Left cardiac atrium (tissue), 4 donors: ENCODE measurements around the gene SPC25. TPM values are rescaled to one million over a fixed set of nuclear protein-coding genes. Genes with fewer than 3 reads are reported as not detected.
"Not testable (repeated sequence)": the region's sequence is repeated elsewhere in the genome, so short reads cannot be mapped to it uniquely, and the experiment has no call there.

ENCODE experiments used
- ATAC-seq, 2 donors: fragments of 200-7000 bp; cut with Tn5 transposase; one replicate each; pipeline ENCODE4 v1.9.1; 2020; ENCODE audit warnings: mild to moderate bottlenecking in 2 of 2, moderate library complexity in 2 of 2
- DNase-seq: peaks from one replicate; pipeline ENCODE4 v3.0.0-alpha.2; 2020
- intact Hi-C, 2 donors: fragments of 100-400 bp; cut with DNase I; formaldehyde crosslinking; loops; one replicate each; pipeline versions ENCODE4 v1.14.1 to v1.15.1; 2022 to 2023
- total RNA-seq, 2 donors: library from RNA; stranded (reverse); fragmentation: NEBNext Ultra II Directional; extraction: Animal tissue kit (Norgen Biotek cat#: 25700); gene quantifications; one replicate each; pipeline ENCODE4 v1.2.1, GENCODE V29; 2021
- donor health status: DM: no; HTN: yes; CAD: no.
- donor health status: DM: no; HTN: yes; CAD: no; lungs with severe emphysema.
- donor health status: DM: yes; HTN: yes; CAD: no.
- donor health status: Dilated cardiomyopathy.

Gene SPC25
- total RNA-seq, 2 donors from 2014 or later = 0.37 to 0.85 TPM

DNA sequence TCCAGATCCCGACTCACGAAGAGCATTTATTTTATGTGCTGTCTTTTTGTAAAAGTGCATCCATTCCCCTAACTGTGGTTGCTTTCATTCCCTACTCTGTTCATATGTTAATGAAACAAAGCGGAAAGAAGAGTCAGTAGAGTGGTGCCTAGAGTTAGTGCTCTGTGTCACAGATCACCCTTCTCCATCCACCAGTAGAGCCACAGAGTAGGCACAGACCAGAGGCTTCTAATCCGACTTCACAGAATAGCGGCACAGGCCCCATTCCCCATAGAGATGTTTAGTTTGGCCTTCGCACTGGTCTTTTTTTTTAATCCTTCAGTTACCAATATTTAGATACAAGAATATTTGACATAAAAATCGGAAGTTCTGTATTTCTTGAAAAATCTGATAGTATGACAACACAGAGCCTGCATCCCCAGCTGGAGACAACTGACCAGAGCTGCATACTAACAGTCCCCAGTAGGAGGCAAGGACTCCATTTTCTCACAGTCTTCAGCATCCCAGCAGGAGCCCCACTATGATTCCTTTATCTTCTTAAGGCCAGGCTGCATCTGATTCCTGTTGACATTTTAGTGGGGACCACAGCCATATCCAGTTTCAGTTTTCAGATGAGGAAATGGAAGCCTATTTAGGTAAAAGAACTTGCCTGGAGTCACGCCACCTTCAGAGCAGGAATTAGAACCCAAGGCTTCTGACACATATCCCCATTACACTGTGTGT is 17.9 kb upstream of the SPC25 start:
- intact Hi-C loops = no loop called here
- no peak for DNase-seq
- no peak for ATAC-seq

DNA sequence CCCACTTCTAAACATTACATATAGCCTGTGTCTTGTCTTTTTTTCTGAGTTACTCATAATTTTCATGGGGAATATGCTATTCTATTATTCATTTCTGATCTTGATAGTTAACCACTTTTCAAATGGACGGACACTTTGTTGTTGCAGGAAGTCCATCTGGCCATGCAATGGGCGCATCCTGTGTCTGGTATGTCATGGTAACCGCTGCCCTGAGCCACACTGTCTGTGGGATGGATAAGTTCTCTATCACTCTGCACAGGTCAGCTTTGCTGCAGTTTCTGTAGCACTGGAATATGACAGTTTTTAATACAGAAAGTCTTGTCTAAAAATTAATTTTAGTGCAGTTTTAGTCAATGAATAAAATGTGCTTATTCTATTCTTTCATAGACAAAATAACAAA is 14.1 kb upstream of the SPC25 start:
- intact Hi-C loops = no loop called here
- DNase-seq (no peak), ATAC-seq (no peak)

- ATAC-seq (no peak), DNase-seq (no peak)
- intact Hi-C loops = no loop called here
These were observed 13.7 kb upstream of the SPC25 start for GRCh38 chr2:168903888-168904287.

DNA sequence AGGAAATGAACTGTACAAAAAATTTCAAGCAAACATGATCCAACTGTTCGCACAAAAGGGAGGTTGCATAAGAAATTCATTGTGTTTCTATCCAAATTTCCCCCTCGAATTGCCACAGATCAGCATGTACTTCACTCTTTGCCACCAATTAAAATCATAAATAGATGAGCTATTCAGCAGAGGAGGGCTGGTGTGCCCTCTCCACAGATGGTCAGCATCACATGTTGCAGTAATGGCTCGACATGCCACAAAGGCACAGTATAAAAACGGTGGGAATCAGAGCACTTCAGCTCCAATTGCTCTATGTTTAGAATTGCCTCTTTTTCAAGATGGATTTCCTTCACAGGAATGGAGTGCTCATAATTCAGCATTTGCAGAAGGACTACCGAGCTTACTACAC is 10.8 kb upstream of the SPC25 start, which contains the start of gene G6PC2:
G6PC2 (plus strand) TSS at position 289 of the 400 bp plus-strand sequence; CDS start at position 330, 41 bp downstream.
- ATAC-seq (no peak), DNase-seq (no peak)
- intact Hi-C loops = no loop called here

- ATAC-seq (no peak), DNase-seq (no peak)
- intact Hi-C loops = no loop called here
These were observed 7.2 kb upstream of the SPC25 start for GRCh38 chr2:168897449-168897848.

- intact Hi-C loops = no loop called here
- no peak for DNase-seq
- no peak for ATAC-seq
These were observed 6.6 kb upstream of the SPC25 start for GRCh38 chr2:168896783-168897182.

DNA sequence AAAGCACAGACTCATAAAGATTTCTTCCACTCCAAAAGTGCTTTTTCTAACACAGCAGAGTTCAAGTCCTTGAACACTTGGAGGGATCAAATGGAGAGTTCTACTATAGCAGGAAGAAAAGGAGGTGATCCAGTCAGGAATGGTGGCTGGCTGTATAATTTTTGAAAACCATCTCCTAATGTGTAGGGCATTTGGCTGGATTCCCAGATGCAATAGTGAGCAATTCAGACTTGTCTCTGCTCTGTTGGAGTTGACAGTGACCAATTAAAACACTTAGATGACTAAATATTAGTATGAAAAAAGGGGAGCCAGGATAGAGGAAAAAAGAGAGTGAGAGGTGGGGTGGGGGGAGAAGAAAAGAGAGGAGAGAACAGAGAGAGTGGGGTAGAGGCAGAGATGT is 5.5 kb upstream of the SPC25 start:
- ATAC-seq = no peak
- no peak for DNase-seq
- intact Hi-C loops = no loop called here

DNA sequence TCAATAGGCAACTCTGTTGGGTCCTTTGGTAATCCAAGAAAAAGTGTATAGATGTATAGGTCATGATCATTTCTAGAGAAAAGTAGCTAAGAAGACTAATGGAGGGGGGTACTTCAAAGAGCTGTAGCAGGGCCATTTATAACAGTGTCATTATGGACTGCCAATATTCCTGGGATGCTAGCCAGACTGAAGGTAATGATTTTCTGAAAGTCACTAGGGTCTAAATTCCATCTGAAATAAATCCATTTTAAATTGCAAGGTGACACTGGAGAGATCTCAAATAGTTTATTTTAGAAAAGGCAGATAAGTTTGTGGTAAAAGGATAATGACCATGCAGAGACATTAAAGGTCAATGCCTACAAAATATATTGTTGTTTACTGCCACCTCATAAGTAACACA is 4.5 kb upstream of the SPC25 start:
- ATAC-seq = no peak
- no peak for DNase-seq
- intact Hi-C loops = no loop called here

- intact Hi-C loops = no loop called here
- ATAC-seq (no peak), DNase-seq (no peak)
These were observed 3.9 kb upstream of the SPC25 start for GRCh38 chr2:168894101-168894500.

- intact Hi-C loops = no loop called here
- ATAC-seq (no peak), DNase-seq (no peak)
These were observed 2.1 kb upstream of the SPC25 start for GRCh38 chr2:168892327-168892726.

GRCh38 chr2:168889635-168890005 is 610 bp downstream of the SPC25 start:
- DNase-seq (no peak), ATAC-seq (no peak)
- intact Hi-C loops = no loop called here

DNA sequence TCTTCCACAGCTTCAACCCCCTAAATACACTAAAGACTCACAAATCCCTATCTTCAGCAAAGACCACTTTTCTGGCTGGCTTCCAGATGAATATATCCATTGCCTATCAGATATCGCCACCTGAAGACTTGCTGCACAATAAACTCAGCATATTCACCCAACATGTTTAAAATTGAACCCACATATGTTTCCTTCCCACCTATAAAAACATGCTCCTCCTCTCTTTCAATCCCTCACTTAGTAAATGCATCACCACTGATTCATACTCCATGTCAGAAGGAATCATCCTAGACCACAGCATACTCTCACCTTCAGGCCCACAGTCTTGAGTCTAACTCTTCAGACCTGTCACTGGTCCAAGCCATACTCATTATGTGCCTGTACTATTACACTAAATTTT is 5.3 kb downstream of the SPC25 start:
- DNase-seq = no peak
- no peak for ATAC-seq
- intact Hi-C loops = no loop called here

DNA sequence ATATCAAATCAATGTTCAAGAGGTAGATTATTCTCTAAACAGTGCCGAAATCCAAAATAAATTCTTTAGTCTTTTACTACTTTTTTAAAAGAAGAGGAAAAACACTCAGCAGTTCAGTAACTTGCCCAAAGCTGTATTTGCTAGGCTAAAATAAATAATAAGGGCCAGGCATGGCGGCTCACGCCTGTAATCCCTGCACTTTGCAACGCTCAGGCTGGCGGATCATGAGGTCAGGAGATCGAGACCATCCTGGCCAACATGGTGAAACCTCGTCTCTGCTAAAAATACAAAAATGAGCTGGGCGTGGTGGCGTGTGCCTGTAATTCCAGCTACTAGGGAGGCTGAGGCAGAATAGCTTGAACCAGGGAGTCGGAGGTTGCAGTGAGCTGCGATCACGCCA is 8.1 kb downstream of the SPC25 start:
- ATAC-seq, intact Hi-C loops, DNase-seq: not testable (repeated sequence)

GRCh38 chr2:168874368-168875054 is 15.7 kb downstream of the SPC25 start:
- ATAC-seq = no peak
- intact Hi-C loops = no loop called here
- no peak for DNase-seq

- DNase-seq, intact Hi-C loops, ATAC-seq: not testable (repeated sequence)
These were observed 19.4 kb downstream of the SPC25 start for GRCh38 chr2:168870824-168871223.

- intact Hi-C loops, DNase-seq, ATAC-seq: not testable (repeated sequence)
These were observed 19.9 kb downstream of the SPC25 start for GRCh38 chr2:168870369-168870768.

GRCh38 chr2:168867164-168867563 is 23.1 kb downstream of the SPC25 start:
- ATAC-seq, intact Hi-C loops, DNase-seq: not testable (repeated sequence)

DNA sequence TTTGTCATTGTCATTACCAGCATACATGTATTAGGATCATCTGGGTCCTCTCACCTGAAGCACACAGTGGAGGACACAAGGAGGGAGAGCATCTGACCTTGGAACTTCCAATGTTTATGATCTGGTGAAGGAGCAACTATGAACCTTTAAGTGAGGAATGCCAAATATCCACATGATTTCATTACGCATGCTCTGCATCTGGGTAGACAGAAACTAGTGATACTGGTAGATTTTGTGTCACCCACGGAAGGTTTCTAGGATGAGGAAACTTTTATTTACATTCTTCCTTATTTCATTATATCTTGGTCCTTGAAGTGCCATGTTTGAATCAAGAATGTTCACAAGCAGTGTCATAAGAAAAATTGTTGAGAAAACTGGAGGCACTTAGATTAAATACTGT is 32.1 kb downstream of the SPC25 start:
- intact Hi-C loops = no loop called here
- ATAC-seq (no peak), DNase-seq (no peak)

GRCh38 chr2:168855601-168856000 is 34.6 kb downstream of the SPC25 start:
- intact Hi-C loops = no loop called here
- ATAC-seq (no peak), DNase-seq (no peak)

- no peak for ATAC-seq
- DNase-seq = no peak
- intact Hi-C loops = no loop called here
These were observed 35.6 kb downstream of the SPC25 start for GRCh38 chr2:168854651-168855050.

DNA sequence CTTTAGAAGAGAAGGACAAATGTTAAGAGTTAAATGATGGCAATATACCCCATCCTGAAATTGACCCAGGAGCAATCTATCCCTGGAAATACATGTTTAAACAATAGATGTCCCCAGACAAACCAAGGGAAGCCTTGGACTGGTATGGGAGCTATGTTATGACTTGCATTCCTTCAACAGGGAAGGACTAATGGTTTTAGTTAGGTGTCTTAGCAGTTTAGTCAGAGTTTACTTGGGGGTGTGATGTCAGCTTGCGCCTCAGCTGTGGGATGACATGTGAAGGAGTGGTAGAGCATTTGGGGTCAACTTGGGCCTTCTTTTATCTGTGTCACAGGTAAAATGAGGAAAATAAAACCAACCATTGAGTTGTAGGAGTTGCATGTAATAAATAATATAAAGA is 36.8 kb downstream of the SPC25 start:
- intact Hi-C loops = no loop called here

More for the DNA sequence above, 36.8 kb downstream of the SPC25 start:
- no peak for ATAC-seq
- DNase-seq = no peak
